Heart left ventricle (tissue), 13 donors: ENCODE data around the gene ABCB10.
"Not testable (repeated sequence)": the region's sequence is repeated elsewhere in the genome, so short reads cannot be mapped to it uniquely, and the experiment has no call there.

Experiments used
- CTCF ChIP-seq, 12 donors: fragments of 200-600 bp; sonication (generic) in 4 of 12; IDR thresholded peaks; one replicate each; pipeline versions ENCODE4 v1.5.0 to v1.8.0; 2018 to 2022; ENCODE audit warnings: antibody characterized with exemption in 12 of 12, mild to moderate bottlenecking in 5 of 12
- POLR2A ChIP-seq, 2 donors: fragments of 450-650 bp; IDR thresholded peaks; one replicate each; pipeline ENCODE4 v1.6.1; 2017; ENCODE audit warnings: antibody characterized with exemption in 2 of 2, mild to moderate bottlenecking in 2 of 2, moderate library complexity in 2 of 2
- donor health status: ischemic (EF 13 %, LVEDD 7.1; RV severe dilation, severe dysfunction).
- donor health status: DM: no; HTN: yes; CAD: no.
- donor health status: DM: no; HTN: no; CAD: no.
- donor health status: ischemic (EF 25% LVEDD 6.9; RV normal size, moderate dysfunction).
- donor health status: ischemic (EF 25% LVEDD 5.7; RV mildly dilated, moderate dysfunction).
- donor health status: ischemic (EF 35%, LVEDD 5.7; RV mildly dilated, moderate dysfunction).
- donor health status: nonischemic (EF 11% LVEDD 7.7; RV severe dilation, severe dysfunction).
- donor health status: DM: yes; HTN: yes; CAD: no.
- donor health status: PGD.
- donor health status: ischemic (EF 29% LVEDD 5.4; RV normal size, mild dysfunction).
- donor health status: nonischemic (EF 23%, LVEDD 6.1; RV moderate dilation, normal function).

DNA sequence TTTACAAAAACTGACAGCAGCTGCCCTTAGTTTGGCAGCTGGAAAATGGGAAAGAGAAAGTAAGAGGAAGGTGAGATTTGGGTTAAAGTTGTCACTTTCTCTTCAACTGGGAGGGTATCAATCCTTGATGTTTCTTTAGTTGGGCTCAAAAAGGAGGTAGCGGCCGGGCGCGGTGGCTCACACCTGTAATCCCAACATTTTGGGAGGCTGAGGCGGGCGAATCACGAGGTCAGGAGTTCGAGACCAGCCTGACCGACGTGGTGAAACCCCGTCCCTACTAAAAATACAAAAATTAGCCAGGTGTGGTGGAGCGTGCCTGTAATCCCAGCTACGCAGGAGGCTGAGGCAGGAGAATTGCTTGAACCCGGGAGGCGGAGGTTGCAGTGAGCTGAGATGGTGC lies 1.6 kb upstream of the ABCB10 start:
- TF ChIP-seq CTCF, POLR2A (IDR thresholded peaks at IDR 0.05): not testable (repeated sequence)
